Kidney (tissue), 14 donors: ENCODE measurements around the gene TIMP3. TPM values are rescaled to one million over a fixed set of nuclear protein-coding genes. Genes with fewer than 3 reads are reported as not detected.

Experiments used
- DNase-seq, 5 donors: peaks; one replicate each; pipeline ENCODE4 v3.0.0-alpha.2; 2013 to 2020
- FAIRE-seq: peaks from 2 replicates; lab custom pipeline; 2012; peaks lifted over from hg19 to GRCh38; lab: Jason Lieb, UNC
- H3K27ac ChIP-seq, 2 donors: one replicate each; pipeline ENCODE4 v1.7.0; 2013; ENCODE audit warnings: low read depth in 2 of 2, low read length in 2 of 2, inconsistent platforms in 1 of 2
- H3K27me3 ChIP-seq: one replicate; pipeline ENCODE4 v1.7.1; 2013; ENCODE audit warnings: low read length, inconsistent platforms; ENCODE audit not compliant: control insufficient read depth, insufficient read depth
- H3K36me3 ChIP-seq, 3 donors: one replicate each; pipeline versions ENCODE4 v1.7.0 to v1.7.1; 2013; ENCODE audit warnings: low read length in 3 of 3, control low read depth in 1 of 3, inconsistent platforms in 1 of 3; ENCODE audit not compliant: insufficient read depth in 3 of 3, control insufficient read depth in 2 of 3
- H3K4me1 ChIP-seq, 3 donors: one replicate each; pipeline versions ENCODE4 v1.7.0 to v1.7.1; 2013; ENCODE audit warnings: low read length in 3 of 3, inconsistent platforms in 1 of 3, low read depth in 1 of 3; ENCODE audit not compliant: control insufficient read depth in 2 of 3, insufficient read depth in 2 of 3
- H3K4me3 ChIP-seq, 3 donors: one replicate each; pipeline versions ENCODE4 v1.7.0 to v1.8.1; 2013; ENCODE audit warnings: low read length in 3 of 3, control low read depth in 1 of 3, inconsistent platforms in 1 of 3
- H3K9ac ChIP-seq, 3 donors: one replicate each; pipeline versions ENCODE4 v1.7.0 to v1.7.1; 2013; ENCODE audit warnings: low read length in 3 of 3, control low read depth in 1 of 3, inconsistent platforms in 1 of 3
- H3K9me3 ChIP-seq, 3 donors: one replicate each; pipeline versions ENCODE4 v1.7.0 to v1.7.1; 2013; ENCODE audit warnings: low read length in 3 of 3, control low read depth in 1 of 3, inconsistent platforms in 1 of 3; ENCODE audit not compliant: control insufficient read depth in 2 of 3, insufficient read depth in 1 of 3
- intact Hi-C: fragments of 100-400 bp; cut with DNase I; formaldehyde crosslinking; loops from one replicate; pipeline ENCODE4 v1.11.1; 2022
- polyA plus RNA-seq: library from polyadenylated mRNA; stranded (reverse); fragments of 350-450 nt; fragmentation: Illumina TruSeq; extraction: RNeasy Lipid Tissue Mini Kit (QIAGEN cat#74804); gene quantifications from one replicate; pipeline ENCODE4 v1.2.3, GENCODE V29; 2014; ENCODE audit warnings: low read depth, low replicate concordance; ENCODE audit not compliant: insufficient read depth
- total RNA-seq: library from RNA; stranded (reverse); fragmentation: NEBNext Ultra II Directional; extraction: Animal tissue kit (Norgen Biotek cat#: 25700); gene quantifications from one replicate; pipeline ENCODE4 v1.2.1, GENCODE V29; 2021
- TF ChIP-seq, protein P1 (sequence below): IDR thresholded peaks from 3 replicates; pipeline ENCODE4 v1.5.1; 2012; ENCODE audit warnings: mild to moderate bottlenecking, moderate library complexity, borderline replicate concordance; ENCODE audit not compliant: insufficient read depth; ENCODE audit errors: extremely low read depth
- donor health status: control.
- donor health status: control.
- donor health status: control.
- donor health status: control.
- donor health status: control.
- donor health status: DM: yes; HTN: yes; CAD: no.
- donor health status: Normal renal cell carcinoma (clear cell type).

TIMP3 gene
- total and polyA plus RNA-seq, 2 donors from 2014 or later, result 198 to 818 TPM

- H3K4me3 ChIP-seq, result no peak overlapping the region
- intact Hi-C loops, result no loop called here
- peak overlapping the region; percentile 23 to 82 for H3K27ac ChIP-seq
- TF ChIP-seq, protein P1, sequence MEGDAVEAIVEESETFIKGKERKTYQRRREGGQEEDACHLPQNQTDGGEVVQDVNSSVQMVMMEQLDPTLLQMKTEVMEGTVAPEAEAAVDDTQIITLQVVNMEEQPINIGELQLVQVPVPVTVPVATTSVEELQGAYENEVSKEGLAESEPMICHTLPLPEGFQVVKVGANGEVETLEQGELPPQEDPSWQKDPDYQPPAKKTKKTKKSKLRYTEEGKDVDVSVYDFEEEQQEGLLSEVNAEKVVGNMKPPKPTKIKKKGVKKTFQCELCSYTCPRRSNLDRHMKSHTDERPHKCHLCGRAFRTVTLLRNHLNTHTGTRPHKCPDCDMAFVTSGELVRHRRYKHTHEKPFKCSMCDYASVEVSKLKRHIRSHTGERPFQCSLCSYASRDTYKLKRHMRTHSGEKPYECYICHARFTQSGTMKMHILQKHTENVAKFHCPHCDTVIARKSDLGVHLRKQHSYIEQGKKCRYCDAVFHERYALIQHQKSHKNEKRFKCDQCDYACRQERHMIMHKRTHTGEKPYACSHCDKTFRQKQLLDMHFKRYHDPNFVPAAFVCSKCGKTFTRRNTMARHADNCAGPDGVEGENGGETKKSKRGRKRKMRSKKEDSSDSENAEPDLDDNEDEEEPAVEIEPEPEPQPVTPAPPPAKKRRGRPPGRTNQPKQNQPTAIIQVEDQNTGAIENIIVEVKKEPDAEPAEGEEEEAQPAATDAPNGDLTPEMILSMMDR, result no peak
- no peaks in the 10 kb centered on the region for H3K36me3 ChIP-seq
- no peaks in the 10 kb centered on the region for H3K27me3 ChIP-seq
- H3K9ac ChIP-seq, result no peak overlapping the region
- no peaks in the 10 kb centered on the region for H3K9me3 ChIP-seq
- DNase-seq (peak in 1 of 5 donors; percentile 81), FAIRE-seq (no peak)
- H3K4me1 ChIP-seq, result peaks cover 7 to 18% (median 16%) of the 10 kb centered on the region in 3 donors
These were observed 40.1 kb upstream of the TIMP3 start for GRCh38 chr22:32761251-32761903.

- Histone ChIP-seq H3K27me3 (no peaks in the 10 kb centered on the region), H3K4me3 (no peak overlapping the region), H3K4me1 (peaks cover 7 to 18% (median 16%) of the 10 kb centered on the region in 3 donors), H3K9me3 (peaks cover 0 to 2% (median 0%) of the 10 kb centered on the region in 3 donors), H3K27ac (peak overlapping the region; percentile 47 to 87), H3K36me3 (no peaks in the 10 kb centered on the region), H3K9ac (no peak overlapping the region)
- TF ChIP-seq, protein P1, result no peak
- FAIRE-seq (no peak), DNase-seq (peak; percentile 42 to 88 (median 62))
- intact Hi-C loops, result no loop called here
These were observed 37.0 kb upstream of the TIMP3 start for GRCh38 chr22:32764330-32765131.

DNA sequence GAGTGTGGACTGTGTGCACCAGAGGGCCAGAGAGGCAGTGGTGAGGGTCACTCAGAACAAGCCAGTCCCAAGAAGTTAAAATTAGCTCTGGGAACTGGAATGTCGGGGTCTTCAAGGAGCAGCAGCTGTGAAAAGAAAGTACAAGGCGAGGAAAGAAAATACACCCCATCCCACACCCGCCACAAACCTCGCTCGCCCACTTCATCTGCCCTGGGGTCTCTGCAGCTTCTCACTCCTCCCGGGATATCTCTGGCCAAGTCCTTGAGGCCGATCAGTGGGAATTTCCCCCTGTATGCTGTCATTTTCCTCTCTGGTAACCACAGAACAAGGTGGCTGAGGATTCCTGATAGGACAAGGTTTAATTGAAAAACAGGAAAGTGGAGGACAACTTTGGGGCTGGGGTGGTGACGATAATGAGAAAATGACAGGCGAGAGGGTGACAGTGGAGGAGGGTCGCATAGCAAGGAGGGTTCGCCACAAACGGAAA is 36.3 kb upstream of the TIMP3 start:
- H3K9me3 ChIP-seq, result peaks cover 0 to 2% (median 0%) of the 10 kb centered on the region in 3 donors

More for the DNA sequence above, 36.3 kb upstream of the TIMP3 start:
- TF ChIP-seq, protein P1, result no peak
- no peak for FAIRE-seq
- Histone ChIP-seq H3K27me3 (no peaks in the 10 kb centered on the region), H3K4me1 (peaks cover 7 to 18% (median 16%) of the 10 kb centered on the region in 3 donors), H3K36me3 (no peaks in the 10 kb centered on the region), H3K9ac (no peak overlapping the region), H3K27ac (peak overlapping the region; percentile 34 to 68), H3K4me3 (no peak overlapping the region)
- DNase-seq, result peak in 1 of 5 donors; percentile 29
- intact Hi-C loops, result no loop called here
